ENCODE data around the gene NCAPD3.
A peak's percentile ranks its signal among the peaks of the same experiment; 100 is the strongest.
"Not testable (repeated sequence)": the region's sequence is repeated elsewhere in the genome, so short reads cannot be mapped to it uniquely, and the experiment has no call there.

Gene NCAPD3

DNA sequence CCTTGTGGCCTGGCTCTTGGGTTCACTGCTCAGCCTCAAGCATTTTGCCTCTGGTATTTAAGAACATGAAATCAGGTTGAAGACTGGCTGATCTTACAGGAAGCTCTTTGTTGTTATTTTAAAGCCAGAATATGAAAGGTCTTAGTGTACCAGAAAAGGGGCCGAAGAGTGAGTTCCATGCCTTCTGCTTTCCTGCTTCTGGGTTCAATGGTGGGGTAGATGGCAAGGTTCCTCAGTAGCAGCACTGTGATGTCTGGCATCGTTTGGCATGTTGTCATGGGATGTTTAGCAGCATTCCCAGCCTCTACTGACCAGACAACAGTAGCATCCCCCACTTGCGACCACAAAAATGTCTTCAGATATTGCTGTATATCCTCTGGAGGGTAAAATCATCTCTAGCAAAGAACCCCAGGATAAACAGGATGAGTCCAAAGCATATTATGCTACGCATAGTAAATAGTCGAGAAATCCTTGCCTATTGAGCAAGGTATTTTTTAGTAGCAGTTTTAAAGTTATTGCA, 3.1 kb upstream of the NCAPD3 start:
- DNase-seq: no peak

DNA sequence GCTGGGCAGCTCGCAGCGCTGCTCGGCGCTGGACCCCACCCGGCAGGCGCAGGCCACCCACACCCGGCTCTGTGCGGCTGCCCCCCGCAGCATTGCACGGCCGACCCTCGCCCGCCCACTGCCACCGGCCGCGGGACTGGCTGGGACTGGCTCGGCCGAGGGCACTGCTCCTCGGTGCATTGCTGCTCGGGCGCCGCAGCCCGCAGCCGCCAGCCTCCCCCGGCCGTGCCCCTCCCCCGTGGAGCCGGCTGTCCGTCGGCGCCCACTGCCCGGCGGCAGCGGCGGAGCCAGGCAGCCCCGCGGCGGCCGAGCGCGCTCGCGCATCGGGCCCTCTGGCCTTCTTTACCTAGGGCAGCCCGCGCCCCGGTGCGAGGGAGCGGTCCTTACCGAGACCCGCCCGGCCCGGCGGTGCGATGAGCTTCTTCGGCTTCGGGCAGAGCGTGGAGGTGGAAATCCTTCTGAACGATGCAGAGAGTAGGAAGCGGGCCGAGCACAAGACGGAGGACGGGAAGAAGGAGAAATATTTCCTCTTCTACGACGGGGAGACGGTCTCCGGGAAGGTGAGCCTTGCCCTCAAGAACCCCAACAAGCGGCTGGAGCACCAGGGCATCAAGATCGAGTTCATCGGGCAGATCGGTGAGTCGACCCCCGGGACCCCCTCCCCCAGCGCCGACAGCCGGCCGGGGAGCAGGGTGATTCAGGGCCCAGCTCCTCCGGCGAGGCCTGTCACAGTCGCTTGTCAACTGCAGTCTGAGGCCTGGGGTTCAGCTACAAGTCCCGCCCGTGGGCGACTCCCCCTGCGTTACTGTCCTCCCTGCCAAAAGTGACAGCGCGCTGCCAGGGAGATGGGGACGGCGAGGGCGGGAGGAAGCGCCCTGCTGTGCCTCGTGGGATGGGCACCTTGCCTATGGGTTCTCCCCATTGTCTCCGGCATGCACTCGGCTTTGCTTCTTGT, 1.2 kb upstream of the NCAPD3 start:
- peak; percentile 62 for DNase-seq

DNA sequence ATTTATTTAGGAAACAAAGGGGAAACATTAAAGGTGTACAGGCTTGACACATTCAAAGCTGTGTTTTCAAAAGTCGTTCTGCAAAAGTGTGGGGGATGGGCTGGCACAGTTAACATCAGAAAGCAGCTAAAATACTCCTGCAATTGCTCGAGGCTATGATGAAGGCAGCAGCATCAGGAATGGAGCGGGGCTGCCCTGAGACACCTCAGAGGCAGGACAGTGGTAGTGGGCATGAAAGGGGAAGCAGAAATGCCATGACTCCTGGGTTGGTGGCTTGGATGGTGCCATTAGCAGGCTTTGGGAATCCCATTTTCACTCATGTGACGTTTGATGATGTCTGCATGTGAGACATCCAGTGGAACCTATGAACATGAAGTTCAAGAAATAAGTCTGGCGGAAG, 646 bp downstream of the NCAPD3 start:
- DNase-seq: no peak

DNA sequence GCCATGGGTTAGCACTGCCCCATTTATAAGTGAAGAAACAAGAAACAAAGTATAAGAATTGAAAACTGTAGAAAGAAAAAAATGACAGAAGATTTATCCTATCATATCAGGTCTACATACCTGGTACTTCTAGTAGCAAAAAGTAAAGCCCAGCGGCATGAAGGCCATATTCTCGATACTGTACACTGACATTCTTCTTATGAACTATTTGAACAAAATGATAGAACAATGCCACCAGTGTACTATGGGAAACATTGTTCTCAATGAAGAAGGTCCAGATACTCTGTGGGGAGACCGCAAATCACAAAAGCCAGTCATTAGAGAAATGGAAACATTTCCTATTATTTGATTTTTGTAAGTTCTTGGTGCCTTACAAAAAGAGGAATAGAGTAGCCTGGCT, 7.0 kb downstream of the NCAPD3 start:
- no peak for DNase-seq

DNA sequence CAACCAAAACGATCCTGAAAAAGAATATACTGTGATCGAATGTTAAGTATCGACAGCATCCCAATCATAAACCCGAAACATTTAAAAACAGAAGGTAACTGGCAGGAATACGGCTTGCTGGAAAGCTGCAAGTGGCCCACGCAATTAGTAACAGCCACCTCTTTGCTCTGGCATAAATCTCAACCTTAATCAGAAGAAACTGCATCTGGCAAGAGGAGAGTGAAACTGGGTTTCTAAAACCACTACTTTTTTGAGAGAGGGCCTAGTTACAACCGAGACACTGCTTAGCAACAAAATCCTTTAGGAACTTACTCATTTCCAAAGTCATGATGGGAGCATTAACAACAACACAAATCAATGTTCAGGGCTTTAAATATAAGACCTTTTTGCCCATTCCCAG, 7.9 kb downstream of the NCAPD3 start:
- no peak for DNase-seq

DNA sequence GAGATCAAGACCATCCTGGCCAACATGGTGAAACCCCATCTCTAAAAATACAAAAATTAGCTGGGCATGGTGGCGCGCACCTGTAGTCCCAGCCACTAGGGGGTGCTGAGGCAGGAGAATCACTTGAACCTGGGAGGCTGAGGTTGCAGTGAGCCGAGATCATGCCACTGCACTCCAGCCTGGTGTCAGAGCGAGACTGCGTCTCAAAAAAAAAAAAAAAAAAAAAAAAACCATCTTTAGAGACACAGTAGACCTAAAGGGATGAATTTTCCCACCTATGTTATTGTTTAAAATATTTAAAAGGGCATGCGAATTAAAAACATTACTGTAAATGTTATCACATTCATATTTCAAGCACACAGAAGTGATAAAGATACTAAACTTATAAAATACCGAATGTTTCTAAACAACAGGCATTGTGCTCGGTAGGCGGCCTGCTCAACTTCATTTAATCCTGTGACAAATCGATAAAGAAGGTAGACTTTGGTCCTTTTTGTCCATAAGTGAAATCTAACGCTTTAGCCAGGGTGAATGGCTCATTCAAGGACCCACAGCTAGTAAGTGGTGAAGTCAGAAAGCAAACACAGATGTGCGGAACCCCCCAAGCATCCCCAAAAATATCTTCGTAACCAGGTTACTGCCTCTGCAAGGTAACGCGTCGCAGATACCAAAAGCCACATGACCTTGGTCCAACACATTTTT, 16.1 kb downstream of the NCAPD3 start:
- DNase-seq: no peak

DNA sequence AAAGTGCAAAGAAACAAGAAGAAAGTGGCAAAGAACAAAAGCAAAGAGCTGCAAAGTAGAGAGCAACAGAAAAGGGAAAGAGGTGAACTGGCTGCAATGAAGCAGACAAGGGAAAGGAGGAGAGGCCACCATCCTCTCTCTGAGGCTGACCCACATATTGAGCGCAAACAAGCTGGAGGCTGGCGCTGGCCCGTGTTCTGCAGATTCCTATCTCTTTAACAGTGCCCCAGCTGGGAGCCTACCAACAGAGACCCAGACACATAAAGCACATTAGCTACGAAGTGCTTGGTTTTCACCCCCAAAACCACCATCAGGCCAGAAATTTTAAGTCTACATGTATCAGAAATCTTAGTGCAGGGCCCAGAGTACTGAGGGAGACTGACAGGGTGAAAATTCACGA, 17.6 kb downstream of the NCAPD3 start:
- no peak for DNase-seq

DNA sequence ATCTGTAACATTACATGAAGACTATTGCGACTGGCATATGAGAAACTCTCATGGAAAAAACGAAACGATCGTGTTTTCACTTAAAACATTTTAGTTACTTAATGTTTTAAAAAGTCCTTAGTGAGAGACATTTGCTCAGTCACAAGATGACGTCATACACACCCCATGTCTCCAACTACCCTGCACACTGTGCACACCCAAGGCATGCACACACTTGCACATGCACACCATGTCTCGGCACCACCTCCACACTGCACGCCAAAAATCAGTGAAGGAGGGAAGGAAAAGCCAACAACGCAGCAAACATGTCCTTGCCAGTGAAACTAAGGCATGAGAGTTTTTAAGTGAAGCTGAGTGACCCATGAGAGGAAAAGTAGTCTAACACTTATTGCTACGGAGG, 18.0 kb downstream of the NCAPD3 start:
- DNase-seq: no peak

DNA sequence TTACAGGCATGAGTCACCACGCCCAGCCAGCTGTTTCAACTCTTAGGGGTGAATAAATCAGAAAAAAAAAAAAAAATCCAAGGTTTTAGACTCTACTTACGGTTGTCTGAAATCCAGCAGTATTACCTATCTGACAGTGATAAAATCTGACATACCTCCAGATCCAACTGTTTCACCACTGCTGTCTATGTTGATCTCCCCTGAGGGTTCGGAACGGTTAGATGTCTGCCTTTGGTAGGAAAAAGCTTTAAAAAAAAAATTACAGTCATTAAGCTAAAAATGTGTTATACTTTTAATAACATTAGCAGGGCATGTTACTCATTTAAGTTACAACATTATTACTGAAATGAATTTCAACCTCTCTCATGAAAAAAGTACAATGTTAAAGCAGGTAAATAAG, 21.1 kb downstream of the NCAPD3 start:
- no peak for DNase-seq

DNA sequence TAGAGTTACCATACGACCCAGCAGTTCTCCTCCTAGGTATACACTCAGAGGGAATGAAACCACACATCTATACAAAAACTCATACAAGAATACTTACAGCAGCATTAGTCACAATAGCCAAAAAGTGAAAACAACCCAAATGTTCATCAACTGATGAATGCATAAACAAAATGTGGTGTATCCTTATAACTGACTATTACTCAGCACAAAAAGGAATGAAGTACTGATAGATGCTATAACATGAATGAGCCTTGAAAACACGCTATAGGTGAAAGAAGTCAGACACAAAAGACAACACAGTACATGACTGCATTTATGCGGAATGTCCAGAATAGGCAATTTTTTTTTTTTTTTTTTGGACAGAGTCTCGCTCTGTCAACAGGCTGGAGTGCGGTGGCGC, 23.1 kb downstream of the NCAPD3 start:
- DNase-seq: no peak

DNA sequence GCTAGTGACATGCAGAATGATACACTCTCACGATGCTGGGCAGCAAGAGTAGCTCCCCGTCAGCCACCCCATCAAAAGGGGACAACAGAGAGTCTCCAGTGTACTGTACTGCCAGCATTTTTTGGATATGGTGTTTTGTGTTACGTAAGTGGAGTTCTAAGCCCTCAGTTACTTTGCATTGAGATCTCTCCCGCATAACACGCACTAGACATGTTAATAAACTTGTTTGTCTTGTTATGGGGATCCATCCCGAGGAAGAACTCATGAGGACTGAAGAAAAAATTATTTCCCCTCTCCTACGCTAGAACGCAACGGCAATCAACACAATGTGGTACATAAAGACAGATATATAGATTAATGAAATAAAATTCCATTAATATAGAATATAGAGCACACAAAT, 24.2 kb downstream of the NCAPD3 start:
- DNase-seq: no peak

DNA sequence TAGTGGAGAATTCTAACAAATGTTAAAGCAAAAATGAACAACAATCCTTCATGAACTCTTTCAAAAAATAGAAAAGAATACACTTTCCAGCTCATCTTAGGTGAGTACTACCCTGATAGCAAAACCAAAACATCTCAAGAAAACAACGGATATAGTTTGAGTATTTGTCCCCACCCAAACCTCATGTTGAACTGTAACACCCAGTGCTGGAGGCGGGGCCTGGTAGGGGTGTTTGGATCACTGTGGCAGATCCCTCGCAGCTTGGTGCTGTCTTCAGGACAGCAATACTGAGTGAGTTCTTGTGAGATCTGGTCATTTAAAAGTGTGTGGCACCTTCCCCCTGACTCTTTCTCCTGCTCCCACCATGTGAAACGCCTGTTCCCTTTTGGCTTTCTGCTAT, 27.0 kb downstream of the NCAPD3 start:
- DNase-seq: no peak

DNA sequence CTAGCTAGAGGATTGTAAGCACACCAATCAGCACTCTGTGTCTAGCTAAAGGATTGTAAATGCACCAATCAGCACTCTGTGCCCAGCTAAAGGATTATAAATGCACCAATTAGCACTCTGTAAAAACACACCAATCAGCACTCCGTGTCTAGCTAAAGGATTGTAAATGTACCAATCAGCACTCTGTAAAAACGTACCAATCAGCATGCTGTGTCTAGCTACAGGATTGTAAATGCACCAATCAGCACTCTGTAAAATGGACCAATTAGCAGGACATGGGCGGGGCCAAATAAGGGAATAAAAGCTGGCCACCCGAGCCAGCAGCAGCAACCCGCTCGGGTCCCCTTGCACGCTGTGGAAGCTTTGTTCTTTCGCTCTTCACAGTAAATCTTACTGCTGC, 35.7 kb downstream of the NCAPD3 start:
- DNase-seq: not testable (repeated sequence)

DNA sequence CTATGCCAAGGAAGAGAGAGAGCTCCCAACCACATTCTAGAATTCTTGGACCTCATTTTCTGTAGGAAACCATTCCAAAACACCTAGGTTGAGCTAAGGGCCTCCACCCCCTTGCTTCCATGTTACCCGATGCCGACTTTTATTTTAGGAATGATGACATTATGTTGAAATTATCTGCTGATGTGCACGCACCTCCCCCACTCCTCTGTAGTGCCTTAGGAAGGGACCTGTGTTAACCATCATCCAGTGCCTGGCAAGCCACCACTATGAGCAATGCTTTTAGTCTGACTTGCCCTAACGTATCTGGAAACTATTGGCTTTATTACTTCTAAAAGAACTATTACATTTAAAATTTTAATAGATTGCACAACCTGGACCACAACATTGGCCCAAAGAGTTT, 42.1 kb downstream of the NCAPD3 start:
- no peak for DNase-seq

DNA sequence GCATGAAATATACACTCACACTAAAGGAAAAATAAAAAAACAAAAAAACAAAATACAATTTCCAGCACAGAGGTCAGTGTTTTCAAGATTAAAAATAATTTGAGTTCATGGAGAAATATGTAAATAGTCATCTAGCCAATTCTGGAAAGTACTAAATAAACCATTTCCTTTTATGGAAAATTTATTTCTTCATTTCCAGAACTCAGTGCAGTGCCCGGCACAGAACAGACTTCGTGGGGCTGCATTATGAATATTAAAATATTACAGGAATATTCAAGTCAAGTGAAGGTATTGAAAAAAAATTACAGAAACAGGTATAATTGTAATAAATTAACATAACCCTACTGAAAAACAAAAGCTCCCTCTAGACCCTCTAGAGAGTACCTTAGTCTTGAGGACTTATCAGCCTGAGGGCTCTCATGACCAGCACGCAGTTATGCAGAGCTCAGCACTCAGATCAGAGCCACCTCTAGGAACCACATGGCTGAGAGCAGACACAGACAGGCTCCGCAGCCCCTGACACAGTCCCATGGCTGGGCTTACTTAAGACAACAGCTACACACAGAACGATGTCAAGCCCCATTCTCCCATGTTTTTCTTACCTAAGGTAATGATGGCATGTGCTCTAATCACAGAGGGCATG, 45.6 kb downstream of the NCAPD3 start:
- no peak for DNase-seq

DNA sequence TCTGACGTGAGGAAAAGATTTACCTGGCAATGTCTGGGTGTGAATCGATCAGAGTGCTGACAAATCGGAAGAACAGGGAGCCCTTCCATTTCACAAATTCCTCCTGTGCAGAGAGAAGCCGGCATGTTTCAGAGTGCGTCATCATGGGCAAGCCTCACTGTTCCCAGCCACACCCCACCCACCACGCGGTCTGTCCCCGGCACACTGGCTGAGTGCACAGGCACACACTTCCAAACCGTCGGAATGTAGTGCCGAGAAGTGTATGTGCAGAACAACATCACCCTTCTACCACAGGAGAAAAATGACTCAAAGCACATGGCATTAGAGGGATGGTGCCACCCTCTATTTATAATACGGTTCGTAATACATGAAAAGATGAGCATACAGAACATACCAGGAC, 47.5 kb downstream of the NCAPD3 start:
- no peak for DNase-seq

DNA sequence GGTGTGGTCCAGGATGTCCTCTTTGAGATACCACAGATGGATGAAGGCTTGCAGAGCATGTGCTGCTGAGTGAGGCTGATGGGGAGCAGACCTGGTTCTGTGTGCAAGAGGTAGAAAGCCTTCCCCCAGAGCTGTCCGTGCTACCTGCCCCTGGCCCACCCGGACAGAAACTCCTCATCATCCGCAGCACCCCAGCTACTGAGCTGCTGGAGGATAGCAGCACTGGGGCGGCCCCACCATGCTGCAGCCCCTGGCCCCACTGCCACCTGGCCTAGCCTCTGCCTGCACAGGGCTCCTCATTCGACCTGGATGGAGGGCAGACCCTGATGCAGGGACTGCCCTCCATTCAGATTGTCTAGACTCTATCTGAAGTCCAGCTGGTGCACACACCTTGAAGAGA, 50.5 kb downstream of the NCAPD3 start:
- DNase-seq: no peak

DNA sequence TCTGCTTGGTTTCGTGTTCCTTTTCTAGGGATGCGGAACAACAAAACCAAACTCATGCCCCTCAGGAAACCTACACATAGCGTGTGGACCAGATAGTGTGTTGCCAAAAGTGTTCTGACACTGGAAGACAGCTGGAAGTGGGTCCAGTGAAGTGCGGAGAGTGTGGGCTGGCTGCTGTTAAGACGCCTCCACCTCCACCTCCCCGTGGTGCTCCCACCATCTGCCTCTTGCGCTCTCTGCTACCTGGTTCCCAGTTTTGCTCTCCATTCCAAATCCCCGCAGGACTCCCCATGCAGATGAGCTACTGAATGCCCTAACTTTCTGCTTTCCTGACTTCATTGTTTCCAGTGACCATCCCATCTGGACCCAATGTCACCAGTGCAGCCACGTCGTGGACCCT, 51.8 kb downstream of the NCAPD3 start:
- no peak for DNase-seq

DNA sequence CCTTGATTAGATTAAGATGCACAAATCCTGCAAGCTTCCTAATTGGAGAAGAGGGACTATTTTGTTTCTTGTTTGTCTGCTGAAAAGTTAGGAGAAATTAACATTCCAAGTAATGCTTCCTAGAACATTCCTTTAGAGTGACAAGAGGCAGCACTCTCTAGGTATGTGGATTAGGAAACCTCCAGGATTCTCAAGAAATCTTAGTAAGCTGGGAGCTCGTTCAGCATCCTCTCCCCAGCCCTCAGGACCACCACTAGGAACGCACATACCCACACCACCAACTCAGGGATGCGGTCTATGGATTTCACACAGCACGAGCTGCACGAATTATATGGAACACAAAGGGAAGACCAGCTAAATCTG, 52.9 kb downstream of the NCAPD3 start:
- no peak for DNase-seq

DNA sequence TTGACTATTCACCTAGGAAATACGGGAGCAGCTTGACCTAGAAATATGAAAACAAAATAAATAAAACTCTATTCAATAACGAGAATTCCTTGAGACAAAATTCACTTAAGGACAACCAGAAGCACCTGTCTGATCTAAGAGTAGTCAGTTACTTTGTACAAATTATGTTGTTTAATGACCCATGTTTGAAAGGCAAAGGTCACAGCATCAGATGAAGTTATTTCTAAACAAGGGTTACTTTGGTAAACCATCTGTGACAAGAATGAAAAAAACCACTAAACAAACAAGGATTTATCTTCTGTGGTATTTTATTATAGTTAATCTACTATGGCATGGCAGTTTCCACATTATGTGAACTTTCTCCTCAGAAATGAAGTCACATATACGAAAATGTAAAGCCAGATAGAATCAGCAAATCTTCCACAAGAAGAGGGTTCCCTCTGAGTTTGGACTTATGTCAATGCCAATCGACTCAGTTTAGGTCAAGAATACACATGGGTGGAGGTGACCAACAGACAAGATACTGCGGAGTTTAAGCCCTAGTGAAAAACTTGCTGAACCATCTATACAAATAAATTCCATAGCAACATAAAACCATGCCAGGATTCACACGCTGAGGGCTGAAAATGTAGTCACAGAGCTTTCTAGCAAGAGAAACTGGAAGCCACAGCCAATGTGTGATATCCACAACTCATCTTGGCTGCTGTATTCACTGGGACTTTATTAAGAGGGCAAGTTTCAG, 53.4 kb downstream of the NCAPD3 start:
- DNase-seq: no peak

DNA sequence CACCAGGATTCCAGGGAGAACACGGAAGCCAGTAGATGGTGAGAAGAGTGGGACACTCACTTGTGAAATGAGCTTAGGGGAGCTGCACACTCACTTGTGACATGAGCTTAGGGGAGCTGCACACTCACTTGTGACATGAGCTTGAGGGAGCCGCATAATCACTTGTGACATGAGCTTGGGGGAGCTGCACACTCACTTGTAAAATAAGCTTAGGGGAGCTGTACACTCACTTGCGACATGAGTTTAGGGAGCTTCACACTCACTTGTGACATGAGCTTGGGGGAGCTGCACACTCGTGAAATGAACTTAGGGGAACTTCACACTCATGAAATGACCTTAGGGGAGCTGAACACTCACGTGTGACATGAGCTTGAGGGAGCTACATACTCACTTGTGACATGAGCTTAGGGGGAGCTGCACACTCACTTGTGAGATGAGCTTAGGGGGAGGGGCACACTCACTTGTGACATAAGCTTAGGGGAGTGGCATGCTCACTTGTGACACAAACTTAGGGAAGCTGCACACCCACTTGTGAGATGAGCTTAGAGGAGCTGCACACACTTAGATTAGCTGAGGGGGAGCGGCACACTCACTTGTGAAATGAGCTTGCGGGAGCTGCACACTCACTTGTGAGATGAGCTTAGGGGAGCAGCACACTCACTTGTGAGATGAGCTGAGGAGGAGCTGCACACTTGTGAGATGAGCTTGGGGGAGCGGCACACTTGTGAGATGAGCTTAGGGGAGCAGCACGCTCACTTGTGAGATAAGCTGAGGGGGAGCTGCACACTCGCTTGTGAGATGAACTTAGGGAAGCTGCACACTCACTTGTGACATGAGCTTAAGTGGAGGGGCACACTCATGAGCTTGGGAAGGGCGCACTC, 59.0 kb downstream of the NCAPD3 start:
- no peak for DNase-seq

DNA sequence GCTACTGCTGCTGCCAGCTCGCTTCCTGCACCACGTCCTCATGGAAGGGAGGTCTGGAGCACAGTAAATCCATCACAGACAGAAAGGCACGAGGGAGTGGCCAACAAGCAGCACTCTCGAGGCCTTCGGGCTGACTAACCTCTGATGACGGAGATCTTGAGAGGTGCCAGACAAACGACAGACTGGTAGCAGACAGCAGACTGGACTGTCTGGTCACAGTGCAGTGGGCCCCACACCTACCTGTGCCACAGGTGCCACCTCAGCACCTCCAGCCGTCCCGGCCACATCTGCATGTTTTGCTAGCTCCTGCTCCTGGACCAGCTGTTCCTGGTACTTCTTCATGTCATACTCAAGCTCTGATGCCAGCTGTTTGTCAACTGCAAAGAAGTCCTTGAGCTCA, 64.1 kb downstream of the NCAPD3 start:
- DNase-seq: no peak

All from T1000 (cell line).